ENCODE measurements around the gene HNRNPL.

Gene HNRNPL

DNA sequence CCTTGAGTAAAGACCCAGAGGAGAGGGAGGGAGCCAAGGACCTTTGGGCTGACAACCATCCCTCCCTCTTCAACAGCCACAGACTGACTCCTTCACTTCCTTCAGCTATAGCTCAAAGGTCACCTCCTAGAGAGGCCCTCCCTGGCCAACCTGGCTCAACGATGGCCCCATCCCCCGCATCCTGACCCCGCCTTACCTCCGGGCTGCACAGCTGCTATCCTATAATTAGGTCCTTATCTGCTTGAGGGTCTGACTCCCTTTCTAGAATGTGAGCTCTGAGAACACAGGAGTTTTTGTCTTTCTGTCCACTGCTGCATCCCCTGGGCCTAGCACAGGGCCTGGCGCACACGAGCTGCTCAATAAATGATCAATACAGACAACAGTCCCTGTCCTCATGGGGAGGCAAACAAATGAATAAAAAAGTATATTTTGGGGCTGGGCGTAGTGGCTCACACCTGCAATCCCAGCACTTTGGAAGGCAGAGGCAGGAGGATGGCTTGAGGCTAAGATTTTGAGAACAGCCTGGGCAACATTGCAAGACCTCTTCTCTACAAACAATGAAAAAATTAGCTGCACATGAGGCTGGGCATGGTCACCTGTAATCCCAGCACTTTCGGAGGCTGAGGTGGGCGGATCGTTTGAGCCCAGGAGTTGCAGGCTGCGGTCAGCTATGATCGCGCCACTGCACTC, 30.4 kb downstream of the HNRNPL start:
- H3K9me3 ChIP-seq (ENCODE audit: insufficient read depth, low read depth, low read length), result no peaks in the 10 kb centered on the region
- peaks cover 12% of the 10 kb centered on the region; the same call in 1 of the 2 replicates for H3K36me3 ChIP-seq (ENCODE audit: insufficient read depth, low read length)
- H3K9me2 ChIP-seq (replicated peaks; ENCODE audit: low read depth, low read length), result no peaks in the 10 kb centered on the region
- no peaks in the 10 kb centered on the region for H3K4me1 ChIP-seq (ENCODE audit: insufficient read depth, low read length, poor library complexity, severe bottlenecking)
- H3K4me3 ChIP-seq (ENCODE audit: low read length, poor library complexity, severe bottlenecking), result no peak overlapping the region
- no peaks in the 10 kb centered on the region for H3K27me3 ChIP-seq (ENCODE audit: insufficient read depth, low read length, poor library complexity, severe bottlenecking)
- no peak overlapping the region for H3K9ac ChIP-seq (ENCODE audit: low read depth, low read length, poor library complexity, severe bottlenecking)
- H2AFZ ChIP-seq (ENCODE audit: low read length), result no peak overlapping the region
- no peaks in the 10 kb centered on the region for H4K20me1 ChIP-seq (ENCODE audit: insufficient read depth, low read length, poor library complexity, severe bottlenecking)
- no peak for TF ChIP-seq EZH2phosphoT487 (IDR thresholded peaks at IDR 0.05; ENCODE audit: borderline replicate concordance)
- TF ChIP-seq, protein P1, sequence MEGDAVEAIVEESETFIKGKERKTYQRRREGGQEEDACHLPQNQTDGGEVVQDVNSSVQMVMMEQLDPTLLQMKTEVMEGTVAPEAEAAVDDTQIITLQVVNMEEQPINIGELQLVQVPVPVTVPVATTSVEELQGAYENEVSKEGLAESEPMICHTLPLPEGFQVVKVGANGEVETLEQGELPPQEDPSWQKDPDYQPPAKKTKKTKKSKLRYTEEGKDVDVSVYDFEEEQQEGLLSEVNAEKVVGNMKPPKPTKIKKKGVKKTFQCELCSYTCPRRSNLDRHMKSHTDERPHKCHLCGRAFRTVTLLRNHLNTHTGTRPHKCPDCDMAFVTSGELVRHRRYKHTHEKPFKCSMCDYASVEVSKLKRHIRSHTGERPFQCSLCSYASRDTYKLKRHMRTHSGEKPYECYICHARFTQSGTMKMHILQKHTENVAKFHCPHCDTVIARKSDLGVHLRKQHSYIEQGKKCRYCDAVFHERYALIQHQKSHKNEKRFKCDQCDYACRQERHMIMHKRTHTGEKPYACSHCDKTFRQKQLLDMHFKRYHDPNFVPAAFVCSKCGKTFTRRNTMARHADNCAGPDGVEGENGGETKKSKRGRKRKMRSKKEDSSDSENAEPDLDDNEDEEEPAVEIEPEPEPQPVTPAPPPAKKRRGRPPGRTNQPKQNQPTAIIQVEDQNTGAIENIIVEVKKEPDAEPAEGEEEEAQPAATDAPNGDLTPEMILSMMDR (conservative IDR thresholded peaks at IDR 0.05; ENCODE audit: low read length), result no peak
- H3F3A ChIP-seq (ENCODE audit: low read depth), result no peaks in the 10 kb centered on the region
- no peak overlapping the region for H3K4me2 ChIP-seq (ENCODE audit: low read depth, low read length, poor library complexity, severe bottlenecking)
- H3K79me2 ChIP-seq (ENCODE audit: insufficient read depth, low read length), result no peaks in the 10 kb centered on the region

DNA sequence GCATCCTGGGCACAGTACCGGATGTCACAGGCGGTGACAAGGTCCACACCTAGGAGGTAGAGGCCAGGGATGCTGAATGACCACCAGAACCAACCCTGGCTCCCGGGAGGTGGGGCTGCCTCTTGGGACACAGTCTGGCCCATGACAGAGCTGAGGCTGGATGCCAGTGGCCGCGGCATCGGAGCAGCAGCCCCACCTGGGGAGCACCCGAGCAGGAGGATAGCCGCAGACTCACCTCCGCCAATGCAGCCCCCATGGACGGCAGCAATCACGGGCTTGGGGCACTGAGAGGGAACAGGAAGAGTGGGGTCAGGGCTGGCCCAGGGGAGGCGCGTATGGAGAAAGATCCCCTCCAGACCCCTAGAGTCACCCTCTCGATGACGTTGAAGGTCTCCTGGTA, 32.7 kb downstream of the HNRNPL start:
- no peaks in the 10 kb centered on the region for H4K20me1 ChIP-seq (ENCODE audit: insufficient read depth, low read length, poor library complexity, severe bottlenecking)
- H3K79me2 ChIP-seq (ENCODE audit: insufficient read depth, low read length), result no peaks in the 10 kb centered on the region
- no peaks in the 10 kb centered on the region for H3K9me3 ChIP-seq (ENCODE audit: insufficient read depth, low read depth, low read length)
- no peak overlapping the region for H3K4me3 ChIP-seq (ENCODE audit: low read length, poor library complexity, severe bottlenecking)
- no peak overlapping the region for H3K9ac ChIP-seq (ENCODE audit: low read depth, low read length, poor library complexity, severe bottlenecking)
- H3F3A ChIP-seq (ENCODE audit: low read depth), result no peaks in the 10 kb centered on the region
- no peaks in the 10 kb centered on the region for H3K9me2 ChIP-seq (replicated peaks; ENCODE audit: low read depth, low read length)
- no peak overlapping the region for H2AFZ ChIP-seq (ENCODE audit: low read length)
- no peak overlapping the region for H3K4me2 ChIP-seq (ENCODE audit: low read depth, low read length, poor library complexity, severe bottlenecking)
- H3K27me3 ChIP-seq (ENCODE audit: insufficient read depth, low read length, poor library complexity, severe bottlenecking), result no peaks in the 10 kb centered on the region
- H3K36me3 ChIP-seq (ENCODE audit: insufficient read depth, low read length), result peaks cover 12% of the 10 kb centered on the region; the same call in 1 of the 2 replicates
- H3K4me1 ChIP-seq (ENCODE audit: insufficient read depth, low read length, poor library complexity, severe bottlenecking), result no peaks in the 10 kb centered on the region
- TF ChIP-seq, protein P1 (conservative IDR thresholded peaks at IDR 0.05; ENCODE audit: low read length), result no peak
- TF ChIP-seq EZH2phosphoT487 (IDR thresholded peaks at IDR 0.05; ENCODE audit: borderline replicate concordance), result no peak

DNA sequence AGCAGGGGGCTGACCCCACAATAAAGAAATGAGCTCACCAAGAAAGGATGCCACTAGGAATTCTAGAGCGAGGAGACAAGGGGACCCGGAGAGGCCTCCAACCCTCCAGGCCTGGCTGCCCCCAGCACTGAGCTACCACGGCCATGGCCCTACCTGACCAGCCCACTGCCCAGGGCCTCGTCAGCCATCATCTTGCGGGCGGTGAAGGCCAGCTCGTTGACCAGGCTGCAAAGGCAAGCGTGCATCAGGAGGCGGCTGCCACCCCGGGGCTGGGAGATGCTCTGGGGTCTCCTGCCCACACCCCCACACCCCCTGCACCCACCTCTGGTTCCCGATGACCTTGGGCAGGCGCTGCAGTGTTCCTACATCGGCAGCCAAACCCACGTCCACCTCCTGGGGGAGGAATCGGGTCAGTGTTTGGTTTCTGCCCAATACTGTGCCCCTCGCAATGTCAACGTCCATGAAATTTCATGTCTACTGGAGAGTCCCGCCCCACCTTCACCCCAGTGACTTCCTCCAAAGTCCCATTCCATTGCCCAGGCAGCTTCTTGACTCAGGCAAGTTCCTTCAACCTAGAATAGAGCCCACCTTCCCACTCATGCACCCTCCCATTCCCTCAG, 33.5 kb downstream of the HNRNPL start:
- H3K9me3 ChIP-seq (ENCODE audit: insufficient read depth, low read depth, low read length), result no peaks in the 10 kb centered on the region
- H2AFZ ChIP-seq (ENCODE audit: low read length), result no peak overlapping the region
- H3K79me2 ChIP-seq (ENCODE audit: insufficient read depth, low read length), result no peaks in the 10 kb centered on the region
- H3K27me3 ChIP-seq (ENCODE audit: insufficient read depth, low read length, poor library complexity, severe bottlenecking), result no peaks in the 10 kb centered on the region
- no peaks in the 10 kb centered on the region for H3K4me1 ChIP-seq (ENCODE audit: insufficient read depth, low read length, poor library complexity, severe bottlenecking)
- H3K4me3 ChIP-seq (ENCODE audit: low read length, poor library complexity, severe bottlenecking), result no peak overlapping the region
- H4K20me1 ChIP-seq (ENCODE audit: insufficient read depth, low read length, poor library complexity, severe bottlenecking), result no peaks in the 10 kb centered on the region
- no peak overlapping the region for H3K4me2 ChIP-seq (ENCODE audit: low read depth, low read length, poor library complexity, severe bottlenecking)
- H3K9ac ChIP-seq (ENCODE audit: low read depth, low read length, poor library complexity, severe bottlenecking), result no peak overlapping the region
- no peak for TF ChIP-seq EZH2phosphoT487 (IDR thresholded peaks at IDR 0.05; ENCODE audit: borderline replicate concordance)
- TF ChIP-seq, protein P1 (conservative IDR thresholded peaks at IDR 0.05; ENCODE audit: low read length), result no peak
- no peaks in the 10 kb centered on the region for H3K9me2 ChIP-seq (replicated peaks; ENCODE audit: low read depth, low read length)
- H3F3A ChIP-seq (ENCODE audit: low read depth), result no peaks in the 10 kb centered on the region
- H3K36me3 ChIP-seq (ENCODE audit: insufficient read depth, low read length), result peaks cover 12% of the 10 kb centered on the region; the same call in 1 of the 2 replicates

Measured in Loucy (cell line).